HG02970 (cell line): ENCODE measurements around the gene KIF18A.
"Not testable (repeated sequence)": the region's sequence is repeated elsewhere in the genome, so short reads cannot be mapped to it uniquely, and the experiment has no call there.

Source experiments
- ATAC-seq: cut with Tn5 transposase; IDR thresholded peaks from one replicate; pipeline ENCODE4 v1.9.1; 2021; ENCODE audit warnings: mild to moderate bottlenecking, moderate library complexity, moderate number of reproducible peaks; ENCODE audit not compliant: unreplicated experiment, low FRiP score

KIF18A gene

GRCh38 chr11:28107191-28107749 is 686 bp downstream of the KIF18A start:
- ATAC-seq, result no peak

GRCh38 chr11:28106353-28107043 is 1.5 kb downstream of the KIF18A start:
- no peak for ATAC-seq

- ATAC-seq, result no peak
Observed at GRCh38 chr11:28105869-28106268, 2.1 kb downstream of the KIF18A start.

- ATAC-seq, result no peak
Observed at GRCh38 chr11:28104984-28105383, 3.0 kb downstream of the KIF18A start.

- ATAC-seq, result no peak
Observed at GRCh38 chr11:28104425-28104824, 3.5 kb downstream of the KIF18A start.

GRCh38 chr11:28102300-28102699 is 5.7 kb downstream of the KIF18A start:
- not testable (repeated sequence) for ATAC-seq

- no peak for ATAC-seq
Observed at GRCh38 chr11:28100665-28101064, 7.3 kb downstream of the KIF18A start.

GRCh38 chr11:28099715-28100114 is 8.2 kb downstream of the KIF18A start:
- ATAC-seq, result no peak

GRCh38 chr11:28098257-28098656 is 9.7 kb downstream of the KIF18A start:
- ATAC-seq, result no peak

- ATAC-seq, result no peak
Observed at GRCh38 chr11:28092786-28093185, 15.2 kb downstream of the KIF18A start.

- ATAC-seq, result no peak
Observed at GRCh38 chr11:28090052-28090749, 17.8 kb downstream of the KIF18A start.

- ATAC-seq, result no peak
Observed at GRCh38 chr11:28089378-28089777, 18.6 kb downstream of the KIF18A start.

- ATAC-seq, result not testable (repeated sequence)
Observed at GRCh38 chr11:28087693-28088092, 20.3 kb downstream of the KIF18A start.

- ATAC-seq, result not testable (repeated sequence)
Observed at GRCh38 chr11:28087192-28087591, 20.8 kb downstream of the KIF18A start.

- ATAC-seq, result no peak
Observed at GRCh38 chr11:28086569-28086968, 21.4 kb downstream of the KIF18A start.

GRCh38 chr11:28083118-28083517 is 24.8 kb downstream of the KIF18A start:
- no peak for ATAC-seq

- ATAC-seq, result no peak
Observed at GRCh38 chr11:28077521-28077920, 30.4 kb downstream of the KIF18A start.

GRCh38 chr11:28072321-28072720 is 35.6 kb downstream of the KIF18A start:
- ATAC-seq, result no peak

- ATAC-seq, result no peak
Observed at GRCh38 chr11:28071305-28071704, 36.7 kb downstream of the KIF18A start.

GRCh38 chr11:28058333-28058732 is 49.6 kb downstream of the KIF18A start:
- no peak for ATAC-seq

- ATAC-seq, result no peak
Observed at GRCh38 chr11:28054821-28055220, 53.1 kb downstream of the KIF18A start.
